Stomach (tissue), 9 donors: Measurements from ENCODE around the gene COL4A2. TPM values are rescaled to one million over a fixed set of nuclear protein-coding genes. Genes with fewer than 3 reads are reported as not detected.
A peak's percentile ranks its signal among the peaks of the same experiment; 100 is the strongest.

ENCODE experiments used
- DNase-seq, 2 donors: peaks; one replicate each; pipeline versions ENCODE4 v3.0.0 to v3.0.0-alpha.2; 2013 to 2019
- H3K27ac ChIP-seq, 5 donors: fragments of 200-600 bp in 4 of 5; sonication (generic) in 4 of 5; one replicate each; pipeline ENCODE4 v1.5.1; 2013 to 2019; ENCODE audit warnings: mild to moderate bottlenecking in 1 of 5, moderate library complexity in 1 of 5
- H3K27me3 ChIP-seq, 3 donors: fragments of 200-600 bp; sonication (generic); one replicate each; pipeline ENCODE4 v1.5.1; 2017 to 2019; ENCODE audit warnings: mixed run types in 1 of 3
- H3K36me3 ChIP-seq, 4 donors: fragments of 200-600 bp; sonication (generic); 1 replicate in 3 of 4; 2 replicates in 1 of 4; pipeline ENCODE4 v1.5.1; 2016 to 2019
- H3K4me1 ChIP-seq, 4 donors: fragments of 200-600 bp; sonication (generic); one replicate each; pipeline ENCODE4 v1.5.1; 2016 to 2019
- H3K4me3 ChIP-seq, 4 donors: fragments of 200-600 bp; sonication (generic) in 3 of 4; one replicate each; pipeline ENCODE4 v1.5.1; 2016 to 2019; ENCODE audit warnings: mild to moderate bottlenecking in 1 of 4
- H3K9me3 ChIP-seq, 4 donors: fragments of 200-600 bp; sonication (generic); one replicate each; pipeline ENCODE4 v1.5.1; 2016 to 2019
- EP300 ChIP-seq: sonication (generic); formaldehyde crosslinking; IDR thresholded peaks from one replicate; pipeline ENCODE4 v1.6.1; 2017; ENCODE audit warnings: antibody characterized with exemption
- POLR2A ChIP-seq, 4 donors: fragments of 450-650 bp; IDR thresholded peaks; one replicate each; pipeline ENCODE4 v1.6.1; 2016; ENCODE audit warnings: antibody characterized with exemption in 4 of 4, control low read depth in 2 of 4, mild to moderate bottlenecking in 1 of 4, moderate library complexity in 1 of 4
- POLR2AphosphoS5 ChIP-seq, 3 donors: sonication (generic); formaldehyde crosslinking; IDR thresholded peaks; one replicate each; pipeline ENCODE4 v1.6.1; 2016; ENCODE audit warnings: antibody characterized with exemption in 3 of 3
- WGBS, 5 donors: extraction: QIAGEN DNeasy Blood & Tissue Kit in 3 of 5; methylation state at CpG; one replicate each; pipeline versions ENCODE4 v1.1.5 to v1.1.7; 2013 to 2018; 5-methylcytosine and 5-hydroxymethylcytosine counted together
- intact Hi-C: fragments of 100-400 bp; cut with DNase I; formaldehyde crosslinking; loops from one replicate; pipeline ENCODE4 v1.15.1; 2023; ENCODE audit warnings: low total_unique reads
- polyA plus RNA-seq, 3 donors: library from polyadenylated mRNA; stranded (reverse); fragments of 200-250 nt; gene quantifications; one replicate each; pipeline ENCODE4 v1.2.3, GENCODE V29; 2013
- total RNA-seq, 5 donors: library from RNA; depleted of rRNA; stranded (reverse); fragments of >200 nt; gene quantifications; one replicate each; pipeline versions ENCODE4 v1.1.0 to v1.2.3, GENCODE V29; 2014 to 2016
- TF ChIP-seq, protein P1 (sequence below), 7 experiments: fragments of 450-650 bp in 4 of 7; fragments of 200-600 bp in 3 of 7; sonication (generic) in 3 of 7; IDR thresholded peaks; one replicate each; pipeline ENCODE4 v1.5.1; 2016 to 2019; ENCODE audit warnings: antibody characterized with exemption in 7 of 7, control low read depth in 2 of 7, mild to moderate bottlenecking in 1 of 7
- donor health status: healthy with polysubstance abuse.
- donor health status: Bipolar disorder and iron deficiency.
- donor health status: healthy.

Gene COL4A2
- total and polyA plus RNA-seq, 8 donors = 24.0 to 531 (median 214) TPM

DNA sequence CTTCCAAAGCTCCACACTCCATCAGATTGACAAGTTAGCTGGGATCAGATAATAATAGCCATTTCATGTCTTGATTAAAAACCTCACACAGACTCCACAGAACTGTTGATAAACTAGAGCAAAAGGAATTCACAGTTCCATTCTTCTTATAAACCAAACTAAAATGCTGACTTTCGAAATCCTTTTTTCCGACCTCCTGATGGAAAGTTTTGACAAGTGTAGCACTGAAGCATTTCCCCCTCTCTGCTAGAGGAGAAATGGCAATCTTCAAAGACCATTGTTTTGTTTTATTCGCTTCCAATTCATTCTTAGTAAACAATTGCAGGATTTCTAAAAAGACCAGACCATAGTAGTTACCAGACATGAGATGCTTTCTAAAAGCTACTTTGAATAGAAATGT lies 58.8 kb downstream of the COL4A2 start:
- Histone ChIP-seq H3K27me3 (no peaks in the 10 kb centered on the region), H3K36me3 (no peaks in the 10 kb centered on the region), H3K9me3 (no peaks in the 10 kb centered on the region), H3K27ac (peak overlapping the region in 2 of 5 donors; percentile 7 to 87), H3K4me3 (no peak overlapping the region), H3K4me1 (peaks cover 0 to 33% (median 12%) of the 10 kb centered on the region in 4 donors)
- 65 to 81% (median 76%) methylated on average over 3 of the region's 3 CpGs for WGBS, 5 donors
- no peak for DNase-seq
- TF ChIP-seq, protein P1, sequence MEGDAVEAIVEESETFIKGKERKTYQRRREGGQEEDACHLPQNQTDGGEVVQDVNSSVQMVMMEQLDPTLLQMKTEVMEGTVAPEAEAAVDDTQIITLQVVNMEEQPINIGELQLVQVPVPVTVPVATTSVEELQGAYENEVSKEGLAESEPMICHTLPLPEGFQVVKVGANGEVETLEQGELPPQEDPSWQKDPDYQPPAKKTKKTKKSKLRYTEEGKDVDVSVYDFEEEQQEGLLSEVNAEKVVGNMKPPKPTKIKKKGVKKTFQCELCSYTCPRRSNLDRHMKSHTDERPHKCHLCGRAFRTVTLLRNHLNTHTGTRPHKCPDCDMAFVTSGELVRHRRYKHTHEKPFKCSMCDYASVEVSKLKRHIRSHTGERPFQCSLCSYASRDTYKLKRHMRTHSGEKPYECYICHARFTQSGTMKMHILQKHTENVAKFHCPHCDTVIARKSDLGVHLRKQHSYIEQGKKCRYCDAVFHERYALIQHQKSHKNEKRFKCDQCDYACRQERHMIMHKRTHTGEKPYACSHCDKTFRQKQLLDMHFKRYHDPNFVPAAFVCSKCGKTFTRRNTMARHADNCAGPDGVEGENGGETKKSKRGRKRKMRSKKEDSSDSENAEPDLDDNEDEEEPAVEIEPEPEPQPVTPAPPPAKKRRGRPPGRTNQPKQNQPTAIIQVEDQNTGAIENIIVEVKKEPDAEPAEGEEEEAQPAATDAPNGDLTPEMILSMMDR (IDR thresholded peaks at IDR 0.05) = no peak
- TF ChIP-seq EP300 = no peak
- no peak for TF ChIP-seq POLR2AphosphoS5 (IDR thresholded peaks at IDR 0.05)
- no peak for TF ChIP-seq POLR2A (IDR thresholded peaks at IDR 0.05)
- intact Hi-C loops = no loop called here

DNA sequence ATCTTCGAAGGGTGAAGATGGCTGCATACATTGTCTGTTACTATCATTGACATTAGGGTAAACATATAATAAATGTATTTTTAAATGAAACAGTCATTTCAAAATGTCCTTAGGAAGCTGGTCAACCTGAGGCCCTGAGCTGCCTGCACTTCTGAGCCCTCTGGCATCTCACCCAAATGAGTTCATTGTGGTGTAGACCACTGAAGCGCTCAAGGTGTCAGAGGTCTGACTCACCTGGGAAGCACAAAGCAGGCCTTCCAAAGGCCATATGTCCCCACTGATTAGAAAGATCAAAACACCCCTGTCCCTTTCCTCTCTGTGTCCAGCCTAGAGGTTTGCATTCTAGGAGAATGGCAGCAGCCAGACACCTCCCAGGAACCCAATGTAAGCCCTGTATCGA lies 59.6 kb downstream of the COL4A2 start:
- H3K9me3 ChIP-seq = no peaks in the 10 kb centered on the region
- no peak for DNase-seq
- H3K36me3 ChIP-seq = no peaks in the 10 kb centered on the region
- no peak overlapping the region for H3K4me3 ChIP-seq
- TF ChIP-seq, protein P1 (IDR thresholded peaks at IDR 0.05) = no peak
- TF ChIP-seq EP300 (no peak), POLR2A (IDR thresholded peaks at IDR 0.05) (no peak), POLR2AphosphoS5 (IDR thresholded peaks at IDR 0.05) (no peak)
- intact Hi-C loops = no loop called here
- peaks cover 0 to 33% (median 11%) of the 10 kb centered on the region in 4 donors for H3K4me1 ChIP-seq
- WGBS, 5 donors = 80 to 96% (median 89%) methylated on average over 3 of the region's 3 CpGs
- peak overlapping the region in 1 of 5 donors; percentile 87 for H3K27ac ChIP-seq
- H3K27me3 ChIP-seq = no peaks in the 10 kb centered on the region

DNA sequence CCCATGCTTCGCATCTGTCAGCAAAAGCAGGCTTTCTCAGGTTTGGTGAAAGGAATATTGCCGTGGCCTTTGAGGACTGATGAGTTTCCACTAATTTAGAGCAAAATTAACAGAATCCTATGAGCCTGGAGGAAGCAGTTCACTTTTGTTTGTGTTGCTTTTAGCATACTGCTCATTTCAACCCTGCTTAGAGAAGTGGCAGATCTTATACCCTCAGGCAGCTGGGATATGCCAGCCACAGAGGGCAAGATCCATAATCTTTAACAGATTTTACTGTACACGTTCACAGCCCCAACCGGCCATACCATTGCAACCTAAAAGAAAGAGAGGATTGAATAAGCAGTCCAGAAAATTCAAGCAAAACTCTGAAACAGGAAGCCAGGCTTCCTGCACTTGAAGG lies 60.5 kb downstream of the COL4A2 start:
- H3K27ac ChIP-seq = peak overlapping the region in 1 of 5 donors; percentile 87
- DNase-seq = no peak
- intact Hi-C loops = no loop called here
- H3K27me3 ChIP-seq = no peaks in the 10 kb centered on the region
- H3K4me1 ChIP-seq = peaks cover 0 to 35% (median 14%) of the 10 kb centered on the region in 4 donors
- no peak overlapping the region for H3K4me3 ChIP-seq
- WGBS, 5 donors = 37 to 77% (median 69%) methylated on average over 4 of the region's 4 CpGs
- TF ChIP-seq, protein P1 (IDR thresholded peaks at IDR 0.05) = no peak
- TF ChIP-seq POLR2A (IDR thresholded peaks at IDR 0.05) (no peak), POLR2AphosphoS5 (IDR thresholded peaks at IDR 0.05) (no peak), EP300 (no peak)
- no peaks in the 10 kb centered on the region for H3K9me3 ChIP-seq
- H3K36me3 ChIP-seq = no peaks in the 10 kb centered on the region

DNA sequence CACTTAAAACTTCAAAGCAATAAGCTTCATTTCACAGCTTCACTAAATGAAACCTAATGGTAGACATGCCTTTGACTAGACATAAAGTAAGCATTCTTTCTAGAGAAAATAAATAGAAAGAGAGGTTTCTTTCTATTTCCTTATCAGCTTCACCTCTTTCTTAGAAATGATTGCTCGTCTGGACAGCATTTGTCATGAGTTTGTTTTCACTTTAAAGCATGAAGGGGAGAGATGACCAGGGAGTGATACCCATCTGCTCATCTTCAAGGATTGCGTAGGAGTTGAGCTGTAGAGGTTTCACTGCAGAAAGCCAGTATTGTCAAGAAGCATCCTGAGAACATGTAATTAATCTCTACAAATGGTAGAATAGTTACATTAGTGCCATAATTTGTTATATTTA lies 61.3 kb downstream of the COL4A2 start:
- no peak overlapping the region for H3K4me3 ChIP-seq
- H3K27me3 ChIP-seq = peaks cover 0 to 1% (median 0%) of the 10 kb centered on the region in 3 donors
- WGBS, 5 donors = 67 to 83% (median 74%) methylated on average over 2 of the region's 2 CpGs
- no peak for DNase-seq
- H3K36me3 ChIP-seq = no peaks in the 10 kb centered on the region
- peaks cover 0 to 42% (median 16%) of the 10 kb centered on the region in 4 donors for H3K4me1 ChIP-seq
- no peaks in the 10 kb centered on the region for H3K9me3 ChIP-seq
- no peak for TF ChIP-seq POLR2AphosphoS5 (IDR thresholded peaks at IDR 0.05)
- H3K27ac ChIP-seq = peak overlapping the region in 1 of 5 donors; percentile 87
- intact Hi-C loops = no loop called here

DNA sequence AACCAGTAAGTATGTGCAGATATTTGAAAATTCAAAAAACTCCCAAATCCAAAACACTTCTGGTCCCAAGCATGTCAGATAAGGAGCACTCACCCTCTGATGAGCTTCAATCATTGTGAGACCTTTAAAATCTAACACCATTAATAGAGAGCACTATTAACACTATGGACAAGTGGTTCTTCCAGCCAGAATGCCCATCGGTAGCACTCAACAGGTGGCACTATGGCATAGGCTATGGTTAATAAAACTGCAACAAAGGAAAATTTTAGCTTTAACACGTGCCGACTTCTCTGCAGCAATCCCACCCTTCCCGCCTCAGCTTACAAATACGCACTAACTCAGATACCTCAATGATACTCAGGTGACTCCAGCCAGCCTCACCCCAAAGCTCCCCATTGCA lies 62.3 kb downstream of the COL4A2 start:
- no peaks in the 10 kb centered on the region for H3K36me3 ChIP-seq
- H3K4me1 ChIP-seq = peaks cover 0 to 43% (median 19%) of the 10 kb centered on the region in 4 donors
- 91 to 96% (median 93%) methylated on average over 5 of the region's 5 CpGs for WGBS, 5 donors
- TF ChIP-seq, protein P1 (IDR thresholded peaks at IDR 0.05) = no peak
- no peak for TF ChIP-seq POLR2A (IDR thresholded peaks at IDR 0.05)
- no peaks in the 10 kb centered on the region for H3K9me3 ChIP-seq
- peak overlapping the region in 1 of 5 donors; percentile 10 for H3K27ac ChIP-seq
- H3K4me3 ChIP-seq = no peak overlapping the region
- no peak for DNase-seq
- peaks cover 0 to 3% (median 0%) of the 10 kb centered on the region in 3 donors for H3K27me3 ChIP-seq
- intact Hi-C loops = no loop called here
